Stimulated activated CD4-positive, alpha-beta T cell treated with anti-CD3 and anti-CD28 coated beads, Interleukin-15, amount 100 ng/mL, for 48 hours (primary cell): ENCODE data around the gene LRP2BP.

ENCODE experiments used
- DNase-seq, 2 donors: peaks; one replicate each; pipeline ENCODE4 v3.0.0-alpha.2; 2020; ENCODE audit warnings: low read depth in 2 of 2

The LRP2BP gene

DNA sequence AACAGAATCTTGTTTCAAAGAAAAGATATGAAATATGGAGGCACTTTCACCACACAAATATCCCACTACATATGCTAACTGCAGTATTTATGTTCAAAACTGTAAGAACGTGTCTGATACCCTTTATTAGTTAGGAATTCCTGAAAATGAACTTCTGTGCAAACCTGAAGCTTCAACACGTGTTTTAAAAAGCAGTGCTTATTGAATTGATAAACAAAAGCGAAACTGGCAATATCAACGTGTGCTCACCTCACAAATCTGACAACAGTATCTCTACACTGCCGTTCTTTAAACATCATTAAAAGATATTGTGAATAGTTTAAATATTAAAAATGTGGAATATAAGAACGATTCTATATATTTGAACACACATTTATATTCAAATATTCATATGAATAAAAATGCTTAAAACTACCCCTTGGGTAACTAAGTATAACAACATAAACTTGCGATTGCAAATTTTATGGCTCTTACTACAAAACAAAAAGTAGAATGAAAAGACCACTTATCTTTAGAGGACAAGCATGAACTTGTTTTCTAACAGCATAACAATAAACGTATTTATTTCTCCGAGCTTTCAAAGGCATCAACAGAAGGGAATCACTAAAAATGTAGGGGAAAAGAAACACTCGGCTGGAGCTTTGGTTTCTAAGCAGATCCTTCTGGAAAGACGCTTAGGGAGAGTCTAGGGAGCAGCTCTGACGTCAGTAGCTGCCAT lies at the start of gene LRP2BP:
TSS of gene LRP2BP (minus strand) at position 687 of the 718 bp plus-strand sequence. CDS start 17,738 bp downstream, outside the sequence.
- DNase-seq = no peak

DNA sequence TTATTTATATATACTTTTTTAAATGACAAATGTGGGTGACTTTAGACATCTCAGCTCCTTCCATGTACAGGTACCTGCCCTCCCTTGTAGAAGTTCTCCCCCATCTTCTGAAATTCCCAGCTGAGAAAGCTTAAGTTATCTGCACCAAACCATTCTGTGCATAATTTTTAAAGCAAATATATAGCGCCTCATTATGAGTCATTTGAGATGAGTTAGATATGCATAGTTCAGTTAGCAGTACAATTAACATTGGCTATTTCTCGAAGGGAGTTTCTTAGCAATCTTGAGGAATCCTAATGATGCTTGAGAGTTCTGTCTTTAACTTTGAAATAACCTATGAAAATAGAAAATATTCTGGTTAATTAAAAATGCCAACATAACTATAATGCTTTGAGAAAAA lies 49.5 kb upstream of the LRP2BP start:
- no peak for DNase-seq

DNA sequence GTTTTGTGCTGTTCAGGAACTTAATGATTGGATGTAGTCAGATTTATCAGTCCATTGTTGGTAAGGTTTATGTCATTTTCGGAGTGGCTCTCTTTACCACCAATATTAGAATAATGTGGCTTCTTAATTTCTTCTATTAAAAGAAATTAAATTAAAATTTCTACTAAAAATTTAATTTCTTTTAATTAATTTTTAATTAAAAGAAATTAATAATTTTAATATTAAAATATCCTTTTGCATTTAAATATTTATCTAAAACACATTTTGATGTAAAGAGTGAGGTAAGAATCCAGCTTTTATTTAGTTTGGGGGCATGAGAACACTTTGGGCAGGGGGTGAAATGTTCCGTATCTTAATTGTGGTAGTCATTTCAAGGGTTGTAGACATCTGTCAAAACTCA lies 45.8 kb upstream of the LRP2BP start:
- no peak for DNase-seq

DNA sequence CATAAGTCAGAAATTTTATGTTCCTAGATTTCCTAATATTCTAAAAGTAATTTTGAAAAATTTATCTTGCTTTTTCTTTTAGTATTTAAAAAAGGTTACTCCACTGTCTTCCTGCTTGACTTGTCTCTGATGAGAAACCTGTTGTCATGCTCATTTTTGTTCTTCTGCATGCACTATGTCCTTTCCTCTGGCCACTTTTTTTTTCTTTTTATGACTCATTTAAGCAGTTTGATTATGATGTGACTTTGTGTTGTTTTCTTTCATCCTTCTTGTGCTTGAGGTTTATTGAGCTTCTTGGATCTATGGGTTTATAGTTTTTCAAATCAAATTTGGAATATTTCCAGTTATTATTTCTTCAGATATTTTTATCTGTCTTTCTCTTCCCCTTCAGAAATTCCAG lies 42.1 kb upstream of the LRP2BP start:
- DNase-seq = no peak

DNA sequence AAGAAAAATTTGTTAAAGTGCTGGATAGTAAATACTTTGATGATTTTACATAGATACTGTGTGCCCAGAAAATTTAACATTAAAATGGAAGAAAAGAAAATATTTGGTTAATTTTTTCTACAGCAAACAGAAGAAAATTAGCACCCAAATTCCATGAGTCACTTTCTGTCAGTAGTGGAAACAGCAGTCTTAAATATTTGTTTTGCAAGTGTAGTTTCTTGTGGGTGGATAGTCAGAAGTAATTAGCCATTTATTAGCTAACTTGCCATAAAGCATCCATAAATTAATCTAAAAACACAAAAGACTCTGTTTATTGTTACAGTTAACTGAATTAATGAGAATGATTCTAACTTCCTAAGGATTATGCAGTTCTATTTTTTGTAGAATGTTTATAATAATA lies 39.7 kb upstream of the LRP2BP start:
- DNase-seq = no peak

DNA sequence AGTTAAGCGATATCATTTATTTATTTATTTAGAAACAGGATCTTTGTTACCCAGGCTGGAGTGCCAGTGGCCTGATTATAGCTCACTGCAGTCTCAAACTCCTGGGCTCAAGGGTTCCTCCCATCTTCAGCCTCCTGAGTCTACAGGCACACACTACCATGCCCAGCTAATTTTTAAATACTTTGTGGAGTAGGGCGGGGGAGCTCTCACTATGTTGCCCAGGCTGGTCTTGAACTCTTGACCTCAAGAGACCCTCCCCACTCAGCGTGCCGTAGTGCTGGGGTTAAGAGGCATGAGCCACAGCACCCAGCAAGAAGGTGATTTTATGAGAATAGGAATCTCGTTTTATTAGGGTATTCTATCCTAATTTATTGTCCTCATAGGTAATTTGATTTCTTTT lies 33.9 kb upstream of the LRP2BP start:
- no peak for DNase-seq

DNA sequence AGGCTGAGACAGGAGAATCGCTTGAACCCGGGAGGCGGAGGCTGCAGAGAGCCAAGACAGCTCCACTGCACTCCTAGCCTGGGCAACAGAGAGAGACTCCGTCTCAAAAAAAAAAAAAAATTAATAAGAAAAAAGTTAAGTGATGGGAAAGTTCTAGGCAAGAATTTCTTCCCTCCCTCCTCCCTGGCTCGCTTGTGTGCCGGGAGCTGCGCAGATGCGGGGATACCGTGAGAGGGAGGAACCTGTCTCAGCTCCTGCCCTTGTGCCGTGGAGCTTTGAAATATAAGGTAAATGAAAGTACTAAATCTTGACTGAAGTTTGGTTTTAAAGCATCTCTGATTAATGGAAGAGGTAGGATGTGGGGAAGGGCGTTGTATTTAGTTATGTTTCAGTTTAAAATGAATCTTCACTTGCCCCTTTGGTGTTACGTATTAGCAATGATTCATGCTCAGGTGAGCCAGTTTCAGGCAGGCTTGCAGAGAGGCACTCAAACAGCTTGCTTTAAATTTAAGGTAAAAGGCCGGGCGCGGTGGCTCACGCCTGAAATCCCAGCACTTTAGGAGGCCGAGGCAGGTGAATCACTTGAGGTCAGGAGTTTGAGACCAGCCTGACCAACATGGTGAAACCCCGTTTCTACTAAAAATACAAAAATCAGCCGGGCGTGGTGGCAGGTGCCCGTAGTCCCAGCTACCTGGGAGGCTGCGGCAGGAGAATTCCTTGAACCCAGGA lies 31.4 kb upstream of the LRP2BP start:
- DNase-seq = no peak

DNA sequence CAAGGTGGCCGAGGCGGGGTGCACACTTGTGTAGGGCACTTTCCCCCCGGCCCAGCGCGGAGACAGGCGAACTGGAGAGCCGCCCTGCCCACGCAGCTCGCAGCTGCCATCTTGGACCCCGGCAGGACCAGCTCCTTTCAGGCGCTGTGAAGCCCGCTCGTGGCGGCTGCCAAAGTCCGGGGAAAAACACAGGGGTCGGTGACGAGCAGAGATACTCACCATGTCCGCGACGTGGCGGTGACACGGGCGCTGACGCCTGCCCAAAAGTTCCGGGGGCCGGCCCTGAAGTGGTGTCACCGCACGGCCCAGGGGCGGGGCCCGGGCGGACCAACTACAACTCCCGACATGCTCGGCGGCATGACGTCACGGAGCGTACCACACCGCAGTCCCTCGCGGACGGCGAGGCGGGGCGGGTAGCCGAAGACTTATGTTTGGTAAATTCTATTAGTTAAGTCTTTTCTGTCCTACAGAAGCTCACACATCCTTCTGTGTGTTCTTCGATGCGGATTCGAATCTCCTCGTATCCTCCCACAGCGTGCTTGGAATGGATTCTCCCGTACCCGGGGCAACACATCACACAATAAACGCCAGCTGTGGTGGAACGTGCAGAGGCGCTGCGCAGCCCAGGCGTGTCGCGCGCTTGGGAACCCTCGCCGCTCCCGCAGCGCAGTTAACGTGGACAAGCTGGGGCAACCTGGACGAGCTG lies 30.1 kb upstream of the LRP2BP start, which contains the start of gene UFSP2:
TSS of gene UFSP2 (minus strand) at position 318 of the 706 bp plus-strand sequence. CDS start at position 222, 96 bp downstream.
- peak; percentile 76 to 80 for DNase-seq

DNA sequence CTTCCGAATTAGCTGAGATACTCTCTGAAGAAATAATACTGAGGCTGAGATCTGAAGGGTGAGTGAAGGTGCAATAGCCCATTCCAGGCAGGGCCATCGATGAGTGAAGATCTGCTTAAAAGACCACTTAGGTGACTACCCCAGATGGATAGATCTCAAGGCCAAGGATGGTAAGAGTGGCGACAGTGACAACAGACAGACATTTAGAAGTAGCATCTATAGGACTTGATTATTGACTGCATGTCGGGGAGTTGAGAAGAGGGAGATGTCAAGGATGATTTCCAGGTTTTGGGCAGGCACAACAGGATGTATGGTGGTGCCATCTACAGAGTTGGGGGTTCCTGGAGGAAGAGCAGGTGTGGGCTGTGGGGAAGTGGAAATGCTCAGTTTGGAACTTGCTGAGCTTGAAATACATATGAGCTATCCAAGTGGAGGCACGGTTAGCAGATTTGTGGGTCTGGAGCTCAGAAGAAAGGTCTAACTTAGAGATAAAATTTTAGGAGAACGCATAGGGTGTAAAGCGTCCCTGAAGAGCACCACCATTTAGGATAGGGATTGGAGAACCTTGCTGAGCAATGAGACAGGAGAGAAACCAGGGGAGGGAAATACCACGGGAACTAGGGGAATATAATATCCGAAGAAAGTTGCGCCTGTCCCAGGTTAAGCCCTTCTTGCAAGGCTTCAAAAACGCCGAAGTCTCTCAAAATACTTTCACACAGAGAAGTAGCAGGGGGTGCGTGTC lies 29.4 kb upstream of the LRP2BP start:
- no peak for DNase-seq

DNA sequence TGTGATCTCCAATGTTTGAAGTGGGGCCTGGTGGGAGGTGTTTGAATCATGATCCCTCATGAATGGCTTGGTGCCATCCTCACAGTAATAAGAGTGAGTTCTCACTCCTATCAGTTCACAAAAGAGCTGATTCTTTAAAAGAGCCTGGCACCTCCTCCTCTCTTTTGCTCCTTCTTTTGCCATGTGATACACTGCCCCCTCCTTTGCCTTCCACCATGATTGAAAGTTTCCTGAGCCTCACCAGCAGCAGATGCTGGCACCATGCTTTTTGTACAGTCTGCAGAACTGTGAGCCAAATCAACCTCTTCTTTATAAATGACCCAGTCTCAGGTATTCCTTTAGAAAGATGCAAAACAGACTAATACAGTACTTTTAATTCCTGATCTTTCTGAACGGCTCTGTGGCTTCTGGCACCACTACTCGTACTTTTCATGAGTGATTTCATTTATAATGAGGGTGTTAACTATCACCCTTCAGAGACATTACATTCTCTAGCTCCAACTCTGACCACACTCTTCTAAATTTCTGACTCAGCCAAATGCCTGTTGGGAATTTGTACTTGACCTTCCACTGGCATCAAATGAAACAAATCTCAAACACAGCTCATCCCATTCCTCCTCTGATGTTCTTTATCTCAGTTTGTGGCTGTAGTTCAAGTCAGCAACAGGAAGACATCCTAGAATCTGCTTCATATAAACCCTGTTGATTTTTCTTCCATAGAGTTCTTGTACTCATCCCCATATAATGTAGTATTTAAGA lies 25.8 kb upstream of the LRP2BP start:
- no peak for DNase-seq

DNA sequence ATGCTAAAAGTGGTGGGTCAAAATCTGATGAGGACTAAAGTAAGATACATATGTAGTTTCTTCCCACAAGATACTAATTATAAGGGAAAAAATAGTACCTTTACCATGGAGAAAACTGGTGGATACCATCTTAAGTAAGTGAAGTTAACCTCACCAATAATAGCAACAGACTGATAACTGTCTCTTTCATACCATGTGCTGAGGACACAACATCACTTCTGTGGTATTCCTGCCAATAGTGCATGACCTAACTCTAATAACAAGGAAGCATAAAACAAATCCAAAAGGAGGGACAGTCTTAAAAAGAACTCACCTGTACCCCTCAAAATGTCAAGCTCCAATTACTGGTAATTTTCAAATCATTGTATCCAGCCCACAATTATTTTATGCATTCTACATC lies 21.2 kb upstream of the LRP2BP start:
- no peak for DNase-seq

DNA sequence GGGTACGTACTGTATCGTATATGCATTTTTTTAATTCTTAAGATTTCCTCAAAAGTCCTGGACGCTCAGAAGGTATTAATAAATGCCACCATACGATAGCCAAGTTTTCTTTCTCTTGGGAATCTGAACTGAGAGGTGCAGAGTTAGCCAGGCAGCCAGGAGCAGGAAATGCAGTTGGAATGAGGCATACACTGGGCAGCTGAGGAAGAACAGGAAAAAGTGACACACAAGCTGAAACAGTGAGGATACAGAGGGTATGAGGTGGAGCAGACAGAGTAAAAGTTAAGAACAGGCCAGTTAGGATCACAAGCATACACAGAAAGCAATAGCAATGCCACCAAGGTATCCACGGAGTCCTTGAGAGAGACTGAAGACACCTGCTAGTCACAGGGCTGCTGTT lies 16.7 kb upstream of the LRP2BP start:
- no peak for DNase-seq

DNA sequence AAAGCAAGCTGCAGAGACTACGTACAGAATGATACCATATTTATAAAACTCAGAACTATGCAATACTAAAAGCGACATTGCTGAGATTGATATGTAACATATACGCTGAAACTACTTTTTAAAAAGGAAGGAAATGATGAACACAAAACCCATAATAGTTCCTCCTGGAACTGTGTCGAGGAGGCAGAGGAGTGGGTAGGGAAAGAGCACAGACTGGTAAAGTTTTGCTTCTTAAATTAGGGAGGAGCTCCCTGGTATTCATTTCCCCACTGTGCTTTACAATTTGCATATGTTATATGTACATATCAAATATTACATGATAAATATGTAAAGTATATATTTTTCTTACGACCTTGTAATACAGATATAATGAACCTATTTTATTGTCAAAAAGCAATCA lies 16.1 kb upstream of the LRP2BP start:
- no peak for DNase-seq

DNA sequence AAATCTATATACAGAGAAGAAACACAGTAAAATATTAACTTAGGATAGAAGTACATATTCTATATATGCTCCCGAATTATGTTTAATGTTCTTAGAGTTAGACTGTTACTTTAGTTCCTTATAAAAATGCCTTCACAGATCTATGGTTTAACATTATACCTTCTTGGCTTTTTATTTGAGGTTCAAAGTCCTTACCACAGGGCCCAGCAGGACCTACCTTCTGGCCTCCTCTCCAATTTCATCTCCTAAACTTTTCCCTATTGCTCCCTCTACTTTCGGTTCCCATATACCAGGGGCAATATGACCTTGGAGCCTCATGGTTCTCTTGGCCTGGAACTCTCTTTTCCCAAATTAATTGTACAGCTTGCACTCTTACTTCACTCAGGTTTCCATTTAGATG lies 12.7 kb upstream of the LRP2BP start:
- no peak for DNase-seq

DNA sequence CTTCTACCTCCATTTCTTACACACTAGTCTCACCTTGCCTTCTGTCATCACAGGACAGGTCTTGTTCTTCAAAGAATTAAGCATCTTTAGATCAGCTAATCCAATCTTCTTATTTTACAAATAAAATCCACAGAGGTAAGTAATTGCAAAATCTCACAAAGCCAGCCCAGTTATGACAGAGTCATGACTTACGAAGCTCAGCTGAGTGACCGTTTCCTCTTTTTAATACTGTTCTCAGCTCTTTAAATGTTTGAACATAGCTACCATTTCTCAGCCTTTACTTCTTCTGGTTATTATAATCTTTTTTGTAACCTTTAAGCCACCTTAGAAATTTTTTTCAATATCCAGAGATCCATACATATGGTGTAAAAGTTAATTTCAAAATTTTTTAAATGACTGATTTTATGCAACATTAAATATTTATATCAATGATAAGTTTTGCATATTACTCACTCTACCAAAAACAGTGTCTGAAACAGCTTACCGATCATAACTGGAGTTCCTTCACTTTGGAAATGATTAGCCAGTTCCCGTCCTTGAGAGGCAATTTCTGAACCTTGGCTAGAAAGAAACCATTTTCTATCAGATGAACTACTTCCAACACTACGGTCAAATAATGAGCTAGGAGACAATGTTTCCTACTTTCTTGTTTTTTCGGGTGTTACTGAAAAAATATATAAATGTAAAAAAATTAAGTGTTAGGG lies 9.7 kb upstream of the LRP2BP start:
- DNase-seq = no peak

DNA sequence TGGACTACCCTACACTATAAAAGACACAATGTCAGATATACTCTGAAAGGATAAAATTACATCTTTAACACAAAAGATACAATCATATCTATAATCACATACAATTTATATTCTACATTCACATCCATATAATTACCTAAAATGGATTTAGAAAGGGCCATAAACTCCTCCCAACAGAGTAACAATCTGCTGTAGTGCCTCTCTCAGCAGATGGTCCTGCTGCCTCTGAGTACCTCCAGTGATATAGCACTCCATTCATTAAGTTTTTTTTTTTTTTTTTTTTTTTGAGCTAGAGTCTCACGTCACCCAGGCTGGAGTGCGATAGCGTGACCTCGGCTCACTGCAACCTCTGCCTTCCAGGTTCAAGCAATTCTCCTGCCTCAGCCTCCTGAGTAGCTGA lies 8.3 kb upstream of the LRP2BP start:
- no peak for DNase-seq

DNA sequence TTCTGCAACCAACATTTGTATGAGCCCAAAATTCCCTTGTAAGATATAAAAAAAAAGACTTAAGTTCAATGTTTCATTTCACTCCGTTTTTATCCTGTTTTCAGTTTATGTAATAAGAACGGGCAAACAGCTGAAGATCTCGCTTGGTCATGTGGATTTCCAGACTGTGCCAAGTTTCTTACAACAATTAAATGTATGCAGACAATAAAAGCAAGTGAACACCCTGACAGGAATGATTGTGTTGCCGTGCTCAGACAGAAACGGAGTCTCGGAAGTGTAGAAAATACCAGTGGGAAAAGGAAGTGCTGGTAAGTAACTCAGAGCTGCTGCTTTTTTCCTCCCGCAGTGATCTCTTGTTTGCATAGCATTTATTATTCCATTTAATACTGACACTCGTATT lies 3.7 kb upstream of the LRP2BP start:
- DNase-seq = no peak

DNA sequence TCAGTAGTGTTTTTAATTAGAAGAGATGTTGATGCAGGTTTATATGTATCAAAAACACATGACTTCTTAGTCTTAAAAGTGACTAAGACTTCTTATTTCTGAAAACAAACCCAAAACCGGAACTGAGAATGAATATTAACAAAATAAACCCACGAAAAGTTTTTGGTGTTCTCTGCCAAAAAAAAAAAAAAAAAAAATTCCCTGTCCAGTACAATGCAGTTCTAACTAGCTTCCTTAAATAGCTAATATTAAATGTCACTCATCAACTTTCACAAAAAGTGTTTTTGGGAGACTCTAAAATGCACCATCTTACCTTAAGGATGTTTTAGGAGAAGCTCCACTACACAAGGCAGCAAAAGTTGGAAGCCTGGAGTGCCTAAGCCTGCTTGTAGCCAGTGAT lies 2.9 kb upstream of the LRP2BP start:
- no peak for DNase-seq

DNA sequence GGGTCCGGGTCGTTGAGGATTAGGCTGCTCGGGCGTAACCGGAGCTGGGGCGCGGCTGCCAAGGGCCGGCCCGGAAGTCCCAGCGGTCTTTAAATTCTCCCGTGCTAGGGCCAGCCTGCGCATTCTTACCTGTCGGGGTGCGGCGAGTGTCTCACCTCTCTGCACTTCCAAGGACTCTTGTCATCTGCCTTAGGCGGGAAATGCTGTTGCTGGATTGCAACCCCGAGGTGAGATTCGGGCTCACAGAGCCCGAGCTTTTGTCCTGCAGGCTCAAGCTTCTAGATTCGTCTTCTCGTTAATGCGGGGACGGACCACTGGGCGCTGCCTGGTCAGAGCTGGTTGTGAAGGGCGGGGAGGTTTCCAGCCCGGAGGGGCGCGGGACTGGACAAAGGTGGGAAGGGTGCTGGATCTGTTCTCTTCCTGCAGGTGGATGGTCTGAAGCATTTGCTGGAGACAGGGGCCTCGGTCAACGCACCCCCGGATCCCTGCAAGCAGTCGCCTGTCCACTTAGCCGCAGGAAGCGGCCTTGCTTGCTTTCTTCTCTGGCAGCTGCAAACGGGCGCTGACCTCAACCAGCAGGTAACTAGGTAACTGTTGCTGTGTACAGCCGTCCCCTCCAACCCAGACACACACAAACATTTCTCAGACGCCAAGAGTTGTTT lies 1.1 kb upstream of the LRP2BP start, which contains the start of gene ANKRD37:
TSS of gene ANKRD37 (plus strand) at position 118 of the 662 bp plus-strand sequence. CDS start at position 201, 83 bp downstream.
- no peak for DNase-seq
